Smooth muscle cell (in vitro differentiated cells): ENCODE data around the gene SNRPD2. TPM values are rescaled to one million over a fixed set of nuclear protein-coding genes. Genes with fewer than 3 reads are reported as not detected.

Experiments
- DNase-seq: peaks from one replicate; lab custom pipeline; 2025; ENCODE audit not compliant: unreplicated experiment; lab: John Stamatoyannopoulos, UW
- H2AFZ ChIP-seq: fragments of 200-600 bp; sonication (generic); 2 replicates; pipeline ENCODE4 v1.6.0; 2016; ENCODE audit warnings: antibody characterized with exemption, low read depth, mild to moderate bottlenecking
- H3F3A ChIP-seq: fragments of 200-600 bp; sonication (generic); 2 replicates; pipeline ENCODE4 v1.6.0; 2017; ENCODE audit warnings: antibody characterized with exemption, low read depth
- H3K27ac ChIP-seq: fragments of 200-600 bp; sonication (generic); 2 replicates; pipeline ENCODE4 v1.5.1; 2016; ENCODE audit warnings: low read depth, mild to moderate bottlenecking
- H3K27me3 ChIP-seq: fragments of 200-600 bp; sonication (generic); 2 replicates; pipeline ENCODE4 v1.6.1; 2016; ENCODE audit warnings: low read depth, mild to moderate bottlenecking
- H3K36me3 ChIP-seq: fragments of 200-600 bp; sonication (generic); 2 replicates; pipeline ENCODE4 v1.5.1; 2016; ENCODE audit warnings: low read depth
- H3K4me1 ChIP-seq: fragments of 200-600 bp; sonication (generic); 2 replicates; pipeline ENCODE4 v1.5.1; 2016; ENCODE audit warnings: low read depth
- H3K4me2 ChIP-seq: fragments of 200-600 bp; sonication (generic); 2 replicates; pipeline ENCODE4 v1.6.0; 2016; ENCODE audit warnings: mild to moderate bottlenecking
- H3K4me3 ChIP-seq: fragments of 200-600 bp; sonication (generic); 2 replicates; pipeline ENCODE4 v1.5.1; 2016; ENCODE audit warnings: mild to moderate bottlenecking
- H3K79me2 ChIP-seq: fragments of 200-600 bp; sonication (generic); 2 replicates; pipeline ENCODE4 v1.6.0; 2016; ENCODE audit warnings: low read depth, mild to moderate bottlenecking
- H3K9ac ChIP-seq: fragments of 200-600 bp; sonication (generic); 2 replicates; pipeline ENCODE4 v1.6.0; 2016; ENCODE audit warnings: low read depth
- H3K9me3 ChIP-seq: fragments of 200-600 bp; sonication (generic); replicated peaks from 2 replicates; pipeline ENCODE4 v1.5.1; 2016; ENCODE audit warnings: low read depth
- H4K20me1 ChIP-seq: fragments of 200-600 bp; sonication (generic); 2 replicates; pipeline ENCODE4 v1.6.0; 2016; ENCODE audit warnings: low read depth
- CTCF ChIP-seq: fragments of 200-600 bp; sonication (generic); IDR thresholded peaks from 2 replicates; pipeline ENCODE4 v1.5.1; 2017; ENCODE audit warnings: borderline replicate concordance, mild to moderate bottlenecking, antibody characterized with exemption; ENCODE audit not compliant: insufficient read depth, poor library complexity, severe bottlenecking
- WGBS: methylation state at CpG from one replicate; pipeline ENCODE4 v1.1.7; 2016; ENCODE audit warnings: low lambda C conversion rate; 5-methylcytosine and 5-hydroxymethylcytosine counted together
- polyA plus RNA-seq: library from polyadenylated mRNA; unstranded; fragments of >200 nt; fragmentation: Nextera tagmentation; extraction: Ambion mirVana; gene quantifications from 2 replicates; pipeline ENCODE4 v1.2.1, GENCODE V29; 2016
- total RNA-seq: library from RNA; depleted of rRNA; stranded (reverse); fragments of >200 nt; gene quantifications from 2 replicates; pipeline ENCODE4 v1.2.3, GENCODE V29; 2014

The SNRPD2 gene
- total and polyA plus RNA-seq, 2 experiments from 2014 or later: 234 to 690 TPM

- TF ChIP-seq CTCF: no peak
- Histone ChIP-seq H3K27ac (no peak overlapping the region), H3K27me3 (no peaks in the 10 kb centered on the region), H2AFZ (no peak overlapping the region), H3K9ac (no peak overlapping the region), H3K9me3 (no peaks in the 10 kb centered on the region), H3K79me2 (no peaks in the 10 kb centered on the region), H3F3A (no peaks in the 10 kb centered on the region), H3K4me2 (no peak overlapping the region), H3K4me1 (peaks cover 7% of the 10 kb centered on the region), H4K20me1 (no peaks in the 10 kb centered on the region), H3K4me3 (no peak overlapping the region), H3K36me3 (no peaks in the 10 kb centered on the region)
- WGBS: 83% methylated on average over 6 of the region's 6 CpGs
- no peak for DNase-seq
These were observed 32.5 kb downstream of the SNRPD2 start for GRCh38 chr19:45659096-45659729.

- DNase-seq: peak; percentile 13
- 25% methylated on average over 14 of the region's 14 CpGs for WGBS
These were observed 34.1 kb downstream of the SNRPD2 start for GRCh38 chr19:45657520-45658167.

GRCh38 chr19:45655073-45655472 lies 36.7 kb downstream of the SNRPD2 start:
- no peak for TF ChIP-seq CTCF
- Histone ChIP-seq H4K20me1 (no peaks in the 10 kb centered on the region), H2AFZ (no peak overlapping the region), H3K27ac (no peak overlapping the region), H3F3A (no peaks in the 10 kb centered on the region), H3K79me2 (no peaks in the 10 kb centered on the region), H3K9ac (no peak overlapping the region), H3K27me3 (no peaks in the 10 kb centered on the region), H3K4me2 (no peak overlapping the region), H3K9me3 (no peaks in the 10 kb centered on the region), H3K4me1 (peaks cover 7% of the 10 kb centered on the region), H3K4me3 (no peak overlapping the region), H3K36me3 (no peaks in the 10 kb centered on the region)
- WGBS: 98% methylated on average over 3 of the region's 3 CpGs
- DNase-seq: no peak

More at GRCh38 chr19:45657520-45658167, 34.1 kb downstream of the SNRPD2 start:
- H3K27ac ChIP-seq: no peak overlapping the region
- no peaks in the 10 kb centered on the region for H4K20me1 ChIP-seq
- H3K4me1 ChIP-seq: peaks cover 7% of the 10 kb centered on the region
- no peak overlapping the region for H3K4me3 ChIP-seq
- no peaks in the 10 kb centered on the region for H3K9me3 ChIP-seq
- no peaks in the 10 kb centered on the region for H3F3A ChIP-seq
- no peaks in the 10 kb centered on the region for H3K79me2 ChIP-seq
- no peak for TF ChIP-seq CTCF
- peak overlapping the region; percentile 59 for H3K4me2 ChIP-seq
- H3K36me3 ChIP-seq: no peaks in the 10 kb centered on the region
- H3K9ac ChIP-seq: no peak overlapping the region
- H2AFZ ChIP-seq: peak overlapping the region; percentile 28
- H3K27me3 ChIP-seq: no peaks in the 10 kb centered on the region
